DMS114 treated with DMSO at 0.1 percent for 48 hours (cell line): Measurements from ENCODE around the gene DYRK1A.

Source experiments
- DNase-seq: peaks from one replicate; lab custom pipeline; 2025; ENCODE audit not compliant: unreplicated experiment; lab: John Stamatoyannopoulos, UW

The DYRK1A gene

DNA sequence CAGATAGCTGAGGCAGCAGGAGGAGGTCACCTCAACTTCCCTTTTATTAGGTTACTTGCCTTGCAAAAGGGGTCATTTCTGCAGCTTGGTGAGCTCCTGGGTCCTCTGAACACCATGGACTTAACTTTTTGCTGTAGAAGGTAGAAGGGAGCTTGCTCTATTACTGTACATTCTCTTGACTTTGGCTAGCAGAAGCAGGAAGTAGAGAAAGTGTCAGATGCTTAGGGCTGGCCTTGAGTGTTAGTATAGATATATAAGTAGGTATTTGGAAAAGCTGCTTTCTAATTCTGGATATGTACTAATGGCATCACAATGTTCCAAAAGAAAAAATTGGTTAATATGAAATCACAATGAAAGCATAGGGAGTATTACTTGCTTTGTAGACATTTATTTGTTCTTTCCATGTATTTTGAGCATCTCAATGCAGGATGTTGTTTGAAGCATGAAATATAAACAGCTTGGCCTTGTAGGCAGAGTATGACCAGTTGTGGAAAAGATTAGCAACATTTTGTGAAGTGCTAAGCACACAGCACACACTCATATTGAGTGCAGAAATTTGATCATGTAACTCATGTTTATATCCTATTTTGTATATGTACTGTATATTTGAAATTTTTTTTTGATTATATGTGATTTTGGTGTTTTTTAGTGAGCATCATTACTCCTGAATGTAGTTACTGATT, 108.8 kb downstream of the DYRK1A start:
- no peak for DNase-seq

DNA sequence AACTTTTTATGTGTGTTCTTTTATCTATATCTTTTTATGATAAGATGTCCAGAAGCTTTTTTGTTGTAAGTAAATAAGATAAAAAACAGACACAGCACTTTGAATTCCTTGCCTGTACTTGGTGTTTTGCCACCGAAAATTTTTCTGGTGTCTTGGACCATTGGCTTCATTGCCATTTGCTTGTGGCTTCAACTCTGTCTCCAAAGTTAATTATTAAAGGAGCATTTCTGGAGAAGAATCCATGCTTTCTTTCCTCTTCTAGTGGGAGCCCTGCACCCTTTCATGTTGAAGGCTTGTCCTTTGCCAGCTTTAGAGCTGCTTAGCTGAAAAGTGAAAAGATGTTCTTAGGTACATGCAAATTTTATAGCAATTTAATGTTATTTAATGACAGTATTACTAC, 112.2 kb downstream of the DYRK1A start:
- DNase-seq, result no peak

DNA sequence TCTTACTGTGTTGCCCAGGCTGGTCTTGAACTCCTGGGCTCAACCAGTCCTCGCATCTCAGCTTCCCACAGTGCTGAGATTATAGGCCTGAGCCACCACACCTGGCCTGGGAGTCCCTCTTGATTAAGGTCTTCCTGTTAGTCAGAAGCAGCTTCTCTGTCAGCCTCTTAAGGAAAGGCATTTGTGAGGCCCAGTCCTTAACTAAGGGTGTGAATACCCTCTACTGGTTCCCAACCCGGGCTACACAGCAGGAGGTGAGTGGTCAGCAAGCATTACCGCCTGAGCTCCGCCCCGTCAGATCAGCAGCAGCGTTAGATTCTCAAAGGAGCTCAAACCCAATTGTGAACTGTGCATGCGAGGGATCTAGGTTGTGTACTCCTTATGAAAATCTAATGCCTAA, 117.2 kb downstream of the DYRK1A start:
- no peak for DNase-seq

DNA sequence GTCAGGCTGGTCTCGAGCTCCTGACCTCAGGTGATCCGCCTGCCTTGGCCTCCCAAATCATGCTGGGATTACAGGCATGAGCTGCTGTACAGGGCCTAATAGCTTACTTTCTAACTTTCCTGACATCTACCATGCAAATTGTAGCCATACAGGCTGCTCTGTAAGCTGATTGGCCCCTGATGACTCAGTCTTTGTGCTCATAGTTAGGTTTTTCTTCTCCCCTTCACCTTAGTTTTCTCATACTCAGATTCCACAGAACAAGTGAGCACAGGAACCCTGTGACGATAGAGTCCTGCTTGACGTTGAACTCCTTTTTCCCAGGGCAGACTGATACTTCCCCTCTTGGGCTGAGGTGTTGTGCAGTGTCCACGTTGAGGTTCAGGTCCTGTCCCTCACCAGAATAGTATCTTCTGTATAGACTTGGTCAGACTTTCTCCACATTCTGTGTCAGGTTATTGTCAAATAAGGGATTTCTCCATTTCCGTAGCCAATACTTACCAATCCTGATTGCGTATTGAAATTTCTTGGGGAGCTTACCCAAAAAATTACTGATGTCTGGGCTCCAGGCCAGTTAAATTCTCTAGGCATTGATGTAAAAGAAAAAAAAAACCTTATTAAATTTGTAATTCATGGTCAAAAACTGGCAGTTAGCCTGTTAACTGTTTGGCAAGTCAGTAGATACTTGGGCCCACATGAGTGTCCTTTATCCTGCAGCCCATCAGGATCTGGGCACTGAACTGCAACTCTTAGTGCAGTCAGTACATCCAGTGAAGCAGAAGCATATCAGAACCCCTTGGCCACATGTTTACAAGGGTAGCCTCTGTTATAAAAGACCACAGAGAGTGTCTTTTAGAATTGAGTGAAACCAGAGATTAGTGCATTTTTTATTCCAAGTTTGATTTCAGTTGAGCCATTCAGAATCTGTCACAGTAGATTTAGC, 118.2 kb downstream of the DYRK1A start:
- no peak for DNase-seq

DNA sequence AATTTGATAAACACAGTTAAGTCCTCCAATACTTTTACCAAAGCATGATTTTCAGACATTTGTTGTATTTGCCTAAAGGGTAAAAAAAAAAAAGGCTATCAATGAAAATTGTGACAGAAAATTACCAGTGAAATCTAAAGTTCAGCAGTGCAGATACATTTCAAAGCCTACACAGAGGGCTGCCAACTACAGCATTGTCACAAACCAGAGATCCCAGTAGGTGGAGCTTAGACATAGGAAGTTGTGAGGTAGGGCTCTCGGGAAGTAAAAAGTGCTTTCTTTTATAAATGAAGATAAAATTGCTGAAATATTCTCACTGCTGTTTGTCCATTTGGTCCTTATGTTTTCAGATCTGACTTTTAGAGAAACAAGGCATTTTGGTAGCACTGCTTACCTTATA, 123.0 kb downstream of the DYRK1A start:
- DNase-seq, result no peak

DNA sequence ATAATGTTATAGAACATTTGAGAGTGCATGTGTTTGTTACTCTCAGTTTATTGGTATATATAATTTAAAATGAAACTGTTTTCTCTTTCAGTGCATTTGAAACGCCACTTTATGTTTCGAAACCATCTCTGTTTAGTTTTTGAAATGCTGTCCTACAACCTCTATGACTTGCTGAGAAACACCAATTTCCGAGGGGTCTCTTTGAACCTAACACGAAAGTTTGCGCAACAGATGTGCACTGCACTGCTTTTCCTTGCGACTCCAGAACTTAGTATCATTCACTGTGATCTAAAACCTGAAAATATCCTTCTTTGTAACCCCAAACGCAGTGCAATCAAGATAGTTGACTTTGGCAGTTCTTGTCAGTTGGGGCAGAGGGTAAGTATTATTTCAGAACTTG, 123.5 kb downstream of the DYRK1A start:
- DNase-seq, result no peak

DNA sequence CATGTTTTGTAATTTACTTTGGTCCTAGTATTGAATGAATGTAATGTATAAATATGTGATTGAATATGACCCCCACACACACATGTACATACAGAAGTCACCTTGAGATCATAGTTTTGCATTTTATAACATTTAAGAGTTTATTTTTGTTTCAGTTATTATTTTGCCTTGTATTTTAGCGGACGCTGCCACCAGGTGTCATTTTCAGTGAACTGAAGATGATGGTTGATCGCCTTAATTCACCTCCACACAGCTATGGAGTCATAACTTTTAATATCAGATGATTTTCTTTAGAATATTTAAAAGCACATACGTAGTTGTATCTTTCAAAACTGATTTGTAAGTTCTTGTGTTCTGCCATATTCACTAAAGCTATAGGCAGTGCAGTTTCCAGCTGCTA, 130.4 kb downstream of the DYRK1A start:
- DNase-seq, result no peak

DNA sequence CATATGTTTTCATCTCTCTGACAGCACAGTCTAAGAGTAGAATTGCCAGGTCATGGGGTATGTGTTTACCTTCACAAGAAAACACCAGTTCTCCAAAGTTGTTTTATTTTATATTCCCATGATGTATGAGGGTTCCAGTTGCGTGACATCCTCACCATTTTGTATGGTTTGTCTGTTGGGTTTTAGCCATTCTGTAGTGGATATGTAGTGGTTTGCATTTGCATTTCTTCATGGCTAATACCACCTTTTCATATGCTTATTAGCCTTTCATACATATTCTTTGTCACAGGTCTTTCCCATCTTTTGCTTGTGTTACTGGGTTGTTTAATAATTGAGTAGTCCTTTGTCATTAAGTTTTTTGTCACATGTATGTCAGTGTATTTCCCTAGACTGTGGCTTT, 132.1 kb downstream of the DYRK1A start:
- no peak for DNase-seq

DNA sequence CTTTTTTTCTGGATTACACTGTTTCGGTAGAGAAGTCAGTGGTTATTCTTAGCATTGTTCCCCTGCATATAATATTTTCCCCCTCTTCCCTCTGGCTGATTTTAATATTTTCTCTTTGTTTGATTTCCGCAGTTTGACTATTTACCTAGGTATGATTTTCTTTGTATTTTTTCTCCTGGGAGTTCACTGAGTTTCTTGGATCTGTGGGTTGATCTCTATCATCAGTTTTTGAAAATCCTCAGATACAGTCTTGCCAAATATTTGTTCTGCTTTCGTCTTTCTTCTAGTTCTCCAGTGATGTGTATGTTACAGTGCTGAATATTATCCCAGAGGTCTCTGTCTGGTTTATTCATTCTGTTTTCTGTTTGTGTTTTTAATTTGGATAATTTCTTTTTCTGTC, 136.4 kb downstream of the DYRK1A start:
- no peak for DNase-seq

DNA sequence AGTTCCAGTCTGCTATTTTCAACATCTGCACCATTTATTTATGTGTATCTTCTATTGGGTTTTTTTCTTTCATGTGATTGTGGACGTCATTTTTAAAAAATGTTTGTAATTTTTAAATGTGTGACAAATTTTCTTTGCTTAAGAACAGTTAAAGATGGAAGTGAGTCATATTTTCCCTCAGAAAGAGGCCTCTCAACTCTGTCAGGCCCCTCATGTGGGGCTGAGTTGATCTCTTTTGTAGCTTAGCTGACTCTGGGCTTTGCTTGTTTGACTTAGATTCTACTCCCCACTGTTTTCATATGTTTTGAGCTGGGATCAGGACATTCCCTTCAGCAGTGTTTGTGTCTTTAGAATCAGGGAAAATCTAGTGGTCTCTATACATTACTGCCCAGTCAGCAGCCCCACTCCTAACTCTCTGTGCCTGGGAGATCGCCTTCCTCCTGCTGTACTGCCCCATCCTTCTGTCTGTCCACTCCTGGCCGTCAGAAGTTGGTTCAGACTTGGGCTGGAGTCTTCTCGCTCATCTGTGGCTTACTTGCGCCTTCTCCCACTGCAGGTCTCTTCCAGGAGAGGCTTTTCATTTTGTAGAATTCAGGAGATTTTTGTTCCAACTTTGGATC, 137.4 kb downstream of the DYRK1A start:
- no peak for DNase-seq

DNA sequence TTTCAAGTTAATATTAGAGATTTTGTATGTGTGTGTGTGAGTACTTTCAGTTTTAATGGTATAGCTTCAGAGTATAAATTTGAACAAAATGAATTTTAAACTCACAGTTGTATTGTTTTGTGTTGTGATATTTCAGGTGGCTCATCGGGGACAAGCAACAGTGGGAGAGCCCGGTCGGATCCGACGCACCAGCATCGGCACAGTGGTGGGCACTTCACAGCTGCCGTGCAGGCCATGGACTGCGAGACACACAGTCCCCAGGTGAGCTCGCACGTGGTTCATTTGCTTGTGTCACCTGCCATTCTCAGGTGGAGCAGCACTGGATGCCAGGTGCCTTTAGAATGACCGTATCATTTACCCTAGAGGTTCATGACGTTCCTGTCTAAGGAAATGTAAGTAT, 139.4 kb downstream of the DYRK1A start:
- DNase-seq, result no peak

DNA sequence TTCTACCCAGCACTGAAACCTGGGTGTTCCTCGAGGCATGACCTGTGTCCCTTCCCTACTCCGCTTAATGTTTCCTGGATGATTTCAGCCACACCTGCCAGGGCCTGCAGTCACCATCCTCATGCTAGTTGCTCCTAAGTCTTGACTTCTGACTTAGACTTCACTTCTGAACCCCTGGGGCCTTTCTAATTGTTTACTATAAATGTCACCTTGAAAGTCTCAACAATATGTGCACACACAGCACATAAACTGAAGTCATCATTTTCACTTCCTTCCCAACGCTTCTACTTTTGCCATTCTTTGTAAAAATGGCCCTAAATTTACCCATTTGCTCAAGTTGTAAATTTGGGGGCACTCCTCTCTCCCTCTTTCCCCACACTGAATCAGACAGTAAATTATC, 141.1 kb downstream of the DYRK1A start:
- DNase-seq, result no peak

DNA sequence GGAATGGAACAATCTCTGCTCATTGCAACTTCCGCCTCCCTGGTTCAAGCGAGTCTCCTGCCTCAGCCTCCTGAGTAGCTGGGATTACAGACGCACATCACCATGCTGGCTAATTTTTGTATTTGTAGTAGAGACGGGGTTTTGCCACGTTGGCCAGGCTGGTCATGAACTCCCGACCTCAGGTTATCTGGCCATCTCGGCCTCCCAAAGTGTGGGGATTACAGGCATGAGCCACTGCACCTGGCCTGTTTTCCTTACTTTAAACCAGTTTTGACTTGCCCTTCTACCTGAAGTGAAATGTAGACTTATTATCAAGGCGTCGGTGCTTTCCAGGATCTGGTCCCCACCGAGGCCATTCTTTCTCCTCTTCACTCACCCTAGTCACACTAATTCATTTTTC, 141.8 kb downstream of the DYRK1A start:
- DNase-seq, result no peak

DNA sequence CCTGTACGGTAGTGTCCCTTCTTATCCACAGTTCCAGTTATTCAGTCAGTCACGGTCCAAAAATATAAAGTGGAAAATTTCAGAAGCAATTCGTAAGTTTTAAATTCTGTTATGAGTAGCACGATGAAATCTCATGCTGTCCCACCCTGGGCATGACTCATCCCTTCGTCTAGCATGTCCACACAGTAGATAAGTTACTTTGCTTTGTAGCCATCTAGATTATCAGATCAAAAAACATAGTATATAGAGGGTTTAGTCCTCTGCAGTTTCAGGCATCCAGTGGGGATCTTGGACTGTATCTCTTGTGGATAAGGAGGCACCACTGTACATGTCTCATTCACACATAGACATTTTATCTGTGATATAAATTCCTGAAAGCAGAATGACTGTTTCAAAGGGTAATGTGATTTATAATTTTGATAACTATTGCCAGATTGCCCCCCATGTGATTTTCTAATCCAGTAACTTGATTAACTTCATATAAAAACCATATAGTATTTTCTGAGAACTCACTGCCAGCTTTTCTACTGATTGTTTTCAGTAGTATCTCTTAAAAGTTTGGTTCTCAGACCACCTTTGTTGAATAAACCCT, 143.3 kb downstream of the DYRK1A start:
- no peak for DNase-seq

DNA sequence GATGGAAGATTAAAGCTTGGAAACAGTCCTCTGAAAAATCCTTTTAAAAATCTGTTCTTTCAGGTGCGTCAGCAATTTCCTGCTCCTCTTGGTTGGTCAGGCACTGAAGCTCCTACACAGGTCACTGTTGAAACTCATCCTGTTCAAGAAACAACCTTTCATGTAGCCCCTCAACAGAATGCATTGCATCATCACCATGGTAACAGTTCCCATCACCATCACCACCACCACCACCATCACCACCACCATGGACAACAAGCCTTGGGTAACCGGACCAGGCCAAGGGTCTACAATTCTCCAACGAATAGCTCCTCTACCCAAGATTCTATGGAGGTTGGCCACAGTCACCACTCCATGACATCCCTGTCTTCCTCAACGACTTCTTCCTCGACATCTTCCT, 145.3 kb downstream of the DYRK1A start:
- DNase-seq, result no peak

DNA sequence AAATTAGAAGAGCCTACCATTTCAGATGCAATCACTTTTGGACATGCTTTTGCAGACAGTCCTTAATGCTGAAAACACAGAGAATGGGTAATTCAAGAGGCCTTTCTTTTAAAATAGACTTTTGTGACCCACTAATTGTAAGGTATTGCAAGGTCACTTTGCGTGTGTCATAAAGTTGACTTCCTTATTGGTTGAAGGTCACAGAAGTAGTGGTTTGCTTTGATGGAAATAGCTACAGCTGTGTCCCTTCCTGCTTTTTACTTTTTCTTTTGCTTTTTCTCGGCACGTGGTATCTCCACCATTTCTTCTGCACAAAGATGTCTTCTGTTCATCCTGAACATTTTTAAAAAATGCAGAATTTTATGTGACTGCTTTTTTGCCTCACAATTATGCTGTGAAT, 146.8 kb downstream of the DYRK1A start:
- DNase-seq, result no peak

DNA sequence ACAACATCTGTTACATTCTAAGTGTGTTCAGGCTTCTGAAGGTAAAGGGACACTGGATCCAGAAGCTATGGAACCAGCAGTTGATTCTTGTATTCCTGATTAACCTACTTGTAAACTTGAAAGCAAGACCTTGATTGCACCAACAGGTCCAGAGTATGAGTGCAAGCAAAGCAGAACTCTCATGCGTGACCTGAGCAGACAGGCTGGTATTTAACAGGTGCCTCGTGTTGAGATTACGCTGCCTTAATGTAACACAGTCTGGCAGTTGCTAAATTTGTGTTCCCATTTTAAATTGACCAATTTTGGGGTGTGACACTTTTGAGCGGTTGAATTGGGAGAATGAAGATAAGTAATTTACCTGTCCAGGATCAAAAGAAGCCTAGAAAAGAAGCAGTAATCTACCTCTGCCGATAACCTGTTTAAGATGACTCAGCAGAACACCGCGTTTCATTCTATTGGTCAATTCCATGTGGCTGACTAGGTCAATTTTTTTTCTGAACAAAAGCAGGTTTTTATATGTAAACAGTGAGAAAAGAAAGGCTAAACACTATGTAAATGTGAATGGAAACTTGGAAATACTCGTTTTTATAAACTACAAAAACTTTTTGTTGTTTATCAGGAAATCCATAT, 147.6 kb downstream of the DYRK1A start:
- DNase-seq, result no peak

DNA sequence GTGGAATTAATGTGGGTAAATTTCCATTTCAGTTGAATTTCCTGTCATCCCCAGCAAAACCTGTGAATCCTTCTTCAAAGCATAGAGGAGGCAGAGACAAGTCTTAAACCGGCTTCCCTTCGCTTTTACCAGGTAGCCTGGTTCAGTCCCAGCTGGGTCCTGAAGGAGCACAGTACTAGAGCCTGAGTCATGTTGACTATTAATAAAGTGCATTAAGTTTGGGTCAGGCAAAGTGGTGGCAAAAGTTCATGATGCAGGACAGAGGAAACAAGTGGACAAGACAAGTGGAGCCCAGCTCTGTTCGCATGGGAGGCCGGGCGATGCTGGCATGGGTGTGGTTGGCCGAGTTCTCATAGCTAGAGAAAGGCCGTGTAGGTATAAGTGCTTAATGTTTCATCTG, 150.4 kb downstream of the DYRK1A start:
- DNase-seq, result no peak

DNA sequence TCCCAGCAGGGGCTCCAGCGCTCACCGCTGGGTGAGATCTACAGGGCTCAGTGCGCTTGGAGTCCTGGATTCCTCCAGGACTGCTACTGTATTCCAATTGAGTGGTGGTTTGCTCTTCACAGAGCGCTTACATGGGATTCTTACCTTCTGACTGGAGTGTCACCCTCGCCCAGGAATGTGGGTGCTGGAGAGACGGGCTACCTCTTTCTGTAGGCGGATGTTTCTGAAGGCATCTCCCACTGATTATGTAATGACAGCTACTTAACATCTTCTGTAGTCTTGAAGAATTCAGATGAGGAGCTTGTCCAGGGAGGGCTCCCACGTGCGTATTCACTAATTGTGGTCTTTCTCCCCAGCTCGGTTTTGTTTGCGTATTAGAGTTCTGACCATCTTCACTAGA, 154.2 kb downstream of the DYRK1A start:
- DNase-seq, result no peak

DNA sequence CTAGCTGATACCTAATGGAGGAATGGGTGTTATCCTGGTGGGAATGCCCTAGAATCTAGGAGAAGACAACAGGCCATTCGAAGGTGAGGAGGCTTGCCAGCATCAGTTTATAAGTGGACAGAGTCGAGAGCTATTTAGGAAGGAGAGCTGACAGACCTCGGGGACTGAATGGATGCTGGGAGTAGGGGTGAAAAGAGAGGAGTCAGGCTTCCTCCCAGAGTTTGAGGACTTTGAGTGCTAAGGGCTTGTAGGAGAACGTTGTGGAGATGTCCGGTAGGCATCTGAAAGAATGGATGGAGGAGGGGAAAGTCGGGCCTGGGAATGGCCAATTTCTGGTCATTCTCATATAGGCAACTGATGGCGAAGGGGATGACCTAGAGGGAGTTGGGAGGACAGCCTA, 155.1 kb downstream of the DYRK1A start:
- no peak for DNase-seq

DNA sequence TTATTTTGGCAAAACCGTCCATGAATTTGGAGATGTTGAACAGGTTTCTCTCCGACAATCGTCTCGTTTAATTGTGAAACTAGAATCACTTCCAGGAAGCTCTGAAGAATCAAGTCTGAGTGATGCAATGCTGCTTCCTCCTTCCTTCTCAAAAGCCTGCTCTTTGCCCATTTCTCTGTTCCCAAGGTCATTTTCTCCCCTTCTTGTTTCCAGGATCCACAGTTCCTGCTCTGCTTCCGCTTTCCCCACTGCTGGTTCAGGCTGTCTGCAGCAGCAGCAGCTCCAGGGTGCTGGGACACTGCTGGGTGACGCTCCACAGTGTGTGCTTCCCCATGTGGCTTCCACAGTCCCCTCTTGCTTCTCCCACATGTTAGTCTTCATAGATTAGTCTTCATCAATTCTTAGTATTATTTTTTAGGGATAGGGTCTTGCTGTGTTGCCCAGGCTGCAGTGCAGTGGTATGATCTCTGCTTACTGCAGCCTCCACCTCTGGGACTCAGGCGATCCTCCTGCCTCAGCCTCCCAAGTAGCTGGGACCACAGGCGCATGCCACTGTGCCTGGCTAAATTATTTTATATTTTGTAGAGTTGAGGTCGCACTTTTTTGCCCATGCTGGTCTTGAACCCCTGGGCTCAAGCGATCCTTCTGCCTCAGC, 156.2 kb downstream of the DYRK1A start:
- no peak for DNase-seq
